GM12892 (cell line): Measurements from ENCODE around the gene TMEM119.

ENCODE experiments used
- DNase-seq: peaks from one replicate; pipeline ENCODE4 v3.0.0; 2011; ENCODE audit not compliant: insufficient read length
- FAIRE-seq: peaks from 2 replicates; lab custom pipeline; 2011; peaks lifted over from hg19 to GRCh38; lab: Jason Lieb, UNC
- POLR2A ChIP-seq: IDR thresholded peaks from 2 replicates; pipeline ENCODE4 v1.6.1; 2011; ENCODE audit warnings: low read depth, low read length, control low read depth
- POLR2AphosphoS5 ChIP-seq: IDR thresholded peaks from 2 replicates; pipeline ENCODE4 v1.6.1; 2011; ENCODE audit warnings: low read depth, low read length, control low read depth
- TAF1 ChIP-seq: IDR thresholded peaks from 2 replicates; pipeline ENCODE4 v1.6.1; 2011; ENCODE audit warnings: low read depth, mild to moderate bottlenecking, control low read depth, low read length, borderline replicate concordance

Gene TMEM119

DNA sequence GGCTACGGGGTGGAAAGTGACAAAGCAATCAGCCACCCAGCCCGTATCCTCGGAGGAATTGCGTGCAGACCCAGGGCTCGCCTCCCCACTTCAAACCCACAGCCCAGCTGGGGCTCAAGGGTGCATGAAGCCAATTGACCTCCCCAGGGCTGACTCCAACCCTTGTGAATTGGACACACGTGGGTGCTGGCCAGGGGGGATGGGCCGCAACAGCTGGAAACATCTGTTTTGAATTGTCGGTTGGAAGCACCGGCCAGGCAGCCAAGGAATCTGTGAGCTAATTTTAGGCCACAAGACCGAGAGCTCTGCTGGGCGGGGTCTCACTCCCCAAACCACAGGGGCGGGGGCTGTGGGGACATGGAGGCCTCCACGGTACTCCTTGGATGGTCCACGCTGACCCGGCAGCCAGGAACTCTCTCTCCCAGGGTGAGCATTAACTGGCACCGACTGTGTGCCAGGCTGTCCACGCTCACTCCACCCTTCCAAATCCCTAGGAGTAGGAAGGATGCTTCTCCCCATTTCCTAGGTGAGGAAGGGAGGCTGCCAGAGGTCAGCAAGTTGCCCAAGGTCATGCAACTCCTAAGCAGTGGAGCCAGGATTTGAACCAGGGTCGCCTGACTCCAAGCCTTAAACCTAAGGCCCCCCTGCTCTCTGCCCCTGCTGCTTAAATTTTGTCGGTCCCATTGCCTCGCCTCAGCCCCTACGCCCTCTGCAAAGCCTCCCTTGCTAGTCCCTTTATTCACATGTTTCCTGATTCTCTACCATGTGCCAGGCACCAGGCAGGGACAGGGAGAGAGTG is 11.9 kb upstream of the TMEM119 start:
- FAIRE-seq (no peak), DNase-seq (no peak)
- no peak for TF ChIP-seq POLR2A
- no peak for TF ChIP-seq TAF1
- TF ChIP-seq POLR2AphosphoS5, result no peak

DNA sequence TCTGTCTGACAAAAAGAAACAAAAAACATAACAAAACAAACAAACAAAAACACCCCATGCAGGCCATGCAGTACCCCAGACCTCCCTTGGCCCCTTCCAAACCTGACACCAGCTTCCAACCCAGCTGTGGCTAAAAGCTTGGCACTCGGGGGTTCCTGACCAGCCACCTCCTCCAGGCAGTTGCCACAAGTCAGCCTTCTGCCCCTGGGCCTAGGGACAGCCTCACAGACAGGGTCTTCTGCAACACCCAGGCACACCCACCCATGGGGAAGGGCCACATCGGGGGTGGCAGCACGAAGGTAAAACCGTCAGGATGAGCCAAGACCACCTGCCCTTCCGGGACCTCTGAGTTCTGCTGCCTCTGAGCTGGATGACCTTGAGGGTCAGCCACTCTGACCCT is 10.7 kb upstream of the TMEM119 start:
- FAIRE-seq (no peak), DNase-seq (no peak)
- TF ChIP-seq TAF1, result no peak

- TF ChIP-seq POLR2AphosphoS5, result no peak
- no peak for TF ChIP-seq TAF1
- TF ChIP-seq POLR2A, result no peak
- FAIRE-seq, result no peak
- DNase-seq, result no peak
Measured at GRCh38 chr12:108607981-108608600, 10.2 kb upstream of the TMEM119 start.

DNA sequence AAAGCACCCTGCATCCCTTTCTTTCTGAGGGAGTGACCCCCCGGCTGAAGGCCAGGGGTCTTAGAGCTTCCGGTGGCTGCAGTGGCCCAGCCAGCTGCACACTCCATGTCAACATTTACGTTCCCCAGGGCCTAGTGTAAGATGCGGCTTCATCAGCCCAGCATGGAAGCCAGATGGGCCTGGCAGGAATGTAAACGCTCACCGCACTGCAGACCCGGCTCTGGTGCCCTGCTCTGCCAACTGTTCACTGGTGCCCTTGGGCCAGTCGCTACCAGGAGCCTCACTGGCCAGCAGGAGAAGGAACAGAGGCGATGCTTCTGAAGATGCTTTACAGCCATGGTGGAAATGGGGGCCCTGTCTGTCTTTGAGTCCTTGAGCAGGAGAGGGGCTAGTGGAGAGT is 8.6 kb upstream of the TMEM119 start:
- TF ChIP-seq POLR2A (no peak), POLR2AphosphoS5 (no peak), TAF1 (no peak)
- DNase-seq (no peak), FAIRE-seq (no peak)

- peak; percentile 79 for FAIRE-seq
- TF ChIP-seq POLR2A (no peak), TAF1 (no peak), POLR2AphosphoS5 (no peak)
- no peak for DNase-seq
Measured at GRCh38 chr12:108605690-108606406, 8.0 kb upstream of the TMEM119 start.

DNA sequence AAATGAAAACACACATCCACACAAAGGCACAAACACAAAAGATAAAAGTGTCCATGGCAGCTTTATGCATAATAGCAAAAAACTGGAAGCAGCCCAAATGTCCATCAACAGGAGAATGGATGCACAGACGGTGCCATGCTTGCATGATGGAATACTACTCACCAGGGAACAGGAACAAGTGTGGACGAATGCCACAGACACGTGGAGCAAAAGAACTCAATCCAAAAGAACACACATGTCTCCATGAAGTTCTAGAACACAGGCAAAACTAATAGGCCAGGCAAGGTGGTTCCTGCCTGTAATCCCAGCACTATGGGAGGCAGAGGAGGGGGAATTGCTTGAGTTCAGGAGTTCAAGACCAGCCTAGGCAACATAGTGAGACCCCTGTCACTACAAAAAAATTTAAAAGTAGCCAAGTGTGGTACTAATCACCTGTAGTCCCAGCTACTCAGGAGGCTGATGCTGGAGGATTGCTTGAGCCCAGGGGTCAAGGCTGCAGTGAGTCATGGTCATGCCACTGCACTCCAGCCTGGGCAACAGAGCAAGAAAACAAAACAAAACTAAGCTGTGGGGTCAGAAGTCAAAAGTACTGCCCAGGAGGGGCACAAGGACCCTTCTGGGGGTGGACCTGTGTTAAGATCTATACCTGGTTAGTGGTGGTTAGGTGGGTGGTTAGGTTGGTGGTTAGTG is 7.3 kb upstream of the TMEM119 start:
- no peak for TF ChIP-seq POLR2A
- no peak for TF ChIP-seq TAF1
- TF ChIP-seq POLR2AphosphoS5, result no peak
- no peak for DNase-seq
- FAIRE-seq, result peak; percentile 33

- DNase-seq (no peak), FAIRE-seq (no peak)
- TF ChIP-seq POLR2A (no peak), POLR2AphosphoS5 (no peak), TAF1 (no peak)
Measured at GRCh38 chr12:108604208-108604941, 6.5 kb upstream of the TMEM119 start.

- FAIRE-seq, result no peak
- TF ChIP-seq POLR2AphosphoS5 (no peak), TAF1 (no peak), POLR2A (no peak)
- no peak for DNase-seq
Measured at GRCh38 chr12:108603743-108604142, 5.9 kb upstream of the TMEM119 start.

DNA sequence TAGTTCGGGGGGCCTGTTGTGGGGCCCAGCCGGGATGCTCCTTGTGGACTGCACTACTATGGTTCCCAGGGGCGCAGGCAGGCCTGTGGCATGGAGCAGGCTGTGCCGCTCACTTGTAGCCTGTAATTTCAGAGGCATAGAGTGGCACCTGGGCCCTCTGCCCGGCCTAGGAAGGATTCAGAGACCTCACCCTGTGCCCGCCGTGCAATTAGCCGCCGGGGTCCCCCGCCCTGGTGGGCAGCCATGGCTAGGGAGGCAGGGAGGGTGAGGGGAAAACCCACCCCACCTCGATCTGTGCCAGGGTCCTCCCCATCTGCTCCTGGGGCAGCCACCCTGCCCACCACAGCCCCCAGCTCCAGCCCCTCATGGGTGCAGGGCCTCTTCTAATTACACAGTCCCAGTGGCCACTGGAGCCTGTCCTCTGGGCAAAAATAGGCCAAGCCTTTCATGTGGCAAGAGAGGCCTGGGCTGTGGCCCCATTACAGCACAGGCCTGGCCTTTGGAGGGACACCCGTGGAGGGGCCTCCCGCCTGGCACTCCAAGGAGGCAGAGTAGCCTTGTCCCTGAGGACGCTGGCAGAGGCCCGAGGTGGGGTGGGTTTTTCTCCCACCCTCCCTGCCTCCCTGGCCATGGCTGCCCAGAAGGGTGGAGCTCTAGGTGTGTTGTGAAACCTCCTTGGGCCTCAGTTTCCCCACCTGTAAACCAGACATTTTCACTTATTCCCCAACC is 5.3 kb upstream of the TMEM119 start:
- FAIRE-seq, result no peak
- no peak for DNase-seq
- TF ChIP-seq POLR2AphosphoS5 (no peak), TAF1 (no peak), POLR2A (no peak)

- TF ChIP-seq TAF1, result no peak
- DNase-seq (no peak), FAIRE-seq (no peak)
Measured at GRCh38 chr12:108602209-108602705, 4.4 kb upstream of the TMEM119 start.
